Peyer's patch (tissue), 4 donors: ENCODE measurements around the gene SEC22A. TPM values are rescaled to one million over a fixed set of nuclear protein-coding genes. Genes with fewer than 3 reads are reported as not detected.

Source experiments
- DNase-seq, 3 donors: peaks; one replicate each; pipeline ENCODE4 v3.0.0-alpha.2; 2017 to 2019
- H3K27ac ChIP-seq, 4 donors: fragments of 200-600 bp; sonication (generic); one replicate each; pipeline ENCODE4 v1.5.1; 2016 to 2019
- H3K27me3 ChIP-seq, 2 donors: fragments of 200-600 bp; sonication (generic); one replicate each; pipeline ENCODE4 v1.5.1; 2019
- H3K36me3 ChIP-seq, 3 donors: fragments of 200-600 bp; sonication (generic); one replicate each; pipeline ENCODE4 v1.5.1; 2016 to 2019
- H3K4me1 ChIP-seq, 4 donors: fragments of 200-600 bp; sonication (generic); one replicate each; pipeline ENCODE4 v1.5.1; 2016 to 2019
- H3K4me3 ChIP-seq, 4 donors: fragments of 200-600 bp; sonication (generic); 1 replicate in 3 of 4; 2 replicates in 1 of 4; pipeline ENCODE4 v1.5.1; 2016 to 2019; ENCODE audit warnings: mild to moderate bottlenecking in 1 of 4
- H3K9me3 ChIP-seq, 4 donors: fragments of 200-600 bp; sonication (generic); one replicate each; pipeline ENCODE4 v1.5.1; 2016 to 2019; ENCODE audit warnings: mild to moderate bottlenecking in 1 of 4
- CTCF ChIP-seq, 6 experiments: fragments of 450-650 bp in 4 of 6; fragments of 200-600 bp in 2 of 6; sonication (generic) in 1 of 6; IDR thresholded peaks; one replicate each; pipeline ENCODE4 v1.5.1; 2017 to 2019; ENCODE audit warnings: antibody characterized with exemption in 6 of 6, mild to moderate bottlenecking in 3 of 6, moderate library complexity in 1 of 6
- POLR2A ChIP-seq, 2 donors: fragments of 450-650 bp; IDR thresholded peaks; one replicate each; pipeline ENCODE4 v1.5.1; 2017; ENCODE audit warnings: antibody characterized with exemption in 2 of 2, mild to moderate bottlenecking in 2 of 2, moderate library complexity in 2 of 2
- total RNA-seq, 4 donors: library from RNA; depleted of rRNA; stranded (reverse); fragments of >200 nt; gene quantifications; one replicate each; pipeline ENCODE4 v1.1.0, GENCODE V29; 2016

Gene SEC22A
- total RNA-seq, 4 donors from 2014 or later = 9.9 to 21.7 (median 16.5) TPM

- DNase-seq = no peak
Observed at GRCh38 chr3:123167686-123168085, 34.1 kb upstream of the SEC22A start.

GRCh38 chr3:123168122-123168521 is 33.6 kb upstream of the SEC22A start:
- Histone ChIP-seq H3K4me1 (no peaks in the 10 kb centered on the region), H3K27me3 (no peaks in the 10 kb centered on the region), H3K36me3 (peaks cover 0 to 15% (median 0%) of the 10 kb centered on the region in 3 donors), H3K9me3 (no peaks in the 10 kb centered on the region), H3K4me3 (no peak overlapping the region), H3K27ac (no peak overlapping the region)
- no peak for DNase-seq
- TF ChIP-seq CTCF (IDR thresholded peaks at IDR 0.05) = no peak
- no peak for TF ChIP-seq POLR2A (IDR thresholded peaks at IDR 0.05)

More at GRCh38 chr3:123167686-123168085, 34.1 kb upstream of the SEC22A start:
- H3K36me3 ChIP-seq = peaks cover 0 to 18% (median 0%) of the 10 kb centered on the region in 3 donors
- TF ChIP-seq POLR2A (IDR thresholded peaks at IDR 0.05) (no peak), CTCF (IDR thresholded peaks at IDR 0.05) (no peak)
- no peak overlapping the region for H3K27ac ChIP-seq
- H3K4me3 ChIP-seq = no peak overlapping the region
- H3K9me3 ChIP-seq = no peaks in the 10 kb centered on the region
- no peaks in the 10 kb centered on the region for H3K4me1 ChIP-seq
- no peaks in the 10 kb centered on the region for H3K27me3 ChIP-seq

GRCh38 chr3:123168605-123169004 is 33.1 kb upstream of the SEC22A start:
- Histone ChIP-seq H3K9me3 (no peaks in the 10 kb centered on the region), H3K4me3 (no peak overlapping the region), H3K27me3 (no peaks in the 10 kb centered on the region), H3K4me1 (no peaks in the 10 kb centered on the region), H3K27ac (no peak overlapping the region), H3K36me3 (peaks cover 0 to 10% (median 0%) of the 10 kb centered on the region in 3 donors)
- no peak for DNase-seq
- TF ChIP-seq POLR2A (IDR thresholded peaks at IDR 0.05) = no peak
- no peak for TF ChIP-seq CTCF (IDR thresholded peaks at IDR 0.05)

GRCh38 chr3:123169492-123169929 is 32.2 kb upstream of the SEC22A start:
- no peaks in the 10 kb centered on the region for H3K27me3 ChIP-seq
- H3K4me1 ChIP-seq = no peaks in the 10 kb centered on the region
- no peak overlapping the region for H3K27ac ChIP-seq
- TF ChIP-seq POLR2A (IDR thresholded peaks at IDR 0.05) (no peak), CTCF (IDR thresholded peaks at IDR 0.05) (no peak)
- H3K9me3 ChIP-seq = no peaks in the 10 kb centered on the region
- DNase-seq = no peak
- peaks cover 0 to 8% (median 0%) of the 10 kb centered on the region in 3 donors for H3K36me3 ChIP-seq
- H3K4me3 ChIP-seq = no peak overlapping the region

GRCh38 chr3:123169930-123170329 is 31.8 kb upstream of the SEC22A start:
- Histone ChIP-seq H3K27ac (no peak overlapping the region), H3K4me1 (no peaks in the 10 kb centered on the region)

More at GRCh38 chr3:123169930-123170329, 31.8 kb upstream of the SEC22A start:
- DNase-seq = no peak
- Histone ChIP-seq H3K36me3 (peaks cover 0 to 3% (median 0%) of the 10 kb centered on the region in 3 donors), H3K27me3 (no peaks in the 10 kb centered on the region), H3K4me3 (no peak overlapping the region), H3K9me3 (no peaks in the 10 kb centered on the region)
- TF ChIP-seq CTCF (IDR thresholded peaks at IDR 0.05) = no peak
- TF ChIP-seq POLR2A (IDR thresholded peaks at IDR 0.05) = no peak
